PFSK-1 (cell line): ENCODE data around the gene PRM3.

ENCODE experiments used
- POLR2AphosphoS5 ChIP-seq: IDR thresholded peaks from 2 replicates; pipeline ENCODE4 v1.6.1; 2012; ENCODE audit warnings: low read depth, mild to moderate bottlenecking, control low read depth, low read length, moderate library complexity
- SIN3A ChIP-seq: IDR thresholded peaks from 2 replicates; pipeline ENCODE4 v1.6.1; 2012; ENCODE audit warnings: mild to moderate bottlenecking, low read length, moderate library complexity, borderline replicate concordance; ENCODE audit not compliant: insufficient read depth
- TAF1 ChIP-seq: IDR thresholded peaks from 2 replicates; pipeline ENCODE4 v1.6.1; 2012; ENCODE audit warnings: low read length, control low read depth, borderline replicate concordance; ENCODE audit not compliant: insufficient read depth

DNA sequence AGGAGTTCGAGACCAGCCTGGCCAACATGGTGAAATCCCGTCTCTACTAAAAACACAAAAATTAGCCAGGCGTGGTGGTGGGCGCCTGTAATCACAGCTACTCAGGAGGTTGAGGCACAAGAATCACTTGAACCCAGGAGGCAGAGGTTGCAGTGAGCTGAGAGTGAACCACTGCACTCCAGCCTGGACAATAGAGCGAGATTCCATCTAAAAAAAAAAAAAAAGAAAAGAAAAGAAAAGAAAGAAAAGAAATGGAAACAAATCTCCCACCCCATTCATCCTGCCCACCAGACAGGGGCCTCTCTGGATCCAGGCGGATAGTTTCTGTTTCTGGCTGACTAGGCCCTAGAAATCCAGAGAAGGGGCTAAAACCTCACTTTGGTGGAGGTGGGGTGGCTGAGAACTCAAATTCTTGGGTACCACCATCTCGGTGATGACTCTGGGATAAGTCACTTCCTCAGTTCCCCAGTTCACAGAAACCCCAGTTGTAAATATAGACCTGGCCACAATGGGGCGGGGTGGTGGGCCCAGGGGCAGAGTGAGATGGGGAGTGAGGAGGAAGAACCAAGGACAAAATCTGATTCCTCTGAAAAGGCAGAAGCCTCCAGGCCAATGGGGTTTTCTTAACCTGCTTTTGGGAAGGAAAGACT, 39.6 kb downstream of the PRM3 start:
- no peak for TF ChIP-seq POLR2AphosphoS5
- TF ChIP-seq SIN3A, result no peak
- no peak for TF ChIP-seq TAF1
